HCT116 (cell line): ENCODE results near the gene ACBD6. TPM values are rescaled to one million over a fixed set of nuclear protein-coding genes. Genes with fewer than 3 reads are reported as not detected.

Experiments used
- ATAC-seq: fragments of 200-7000 bp; cut with Tn5 transposase; 2 replicates; pipeline ENCODE4 v1.9.1; 2020; ENCODE audit warnings: mild to moderate bottlenecking, moderate library complexity
- BruUV-seq: library from RNA; stranded (reverse); fragments of 400-500 nt; replicated peaks from 2 replicates; lab custom pipeline; 2021; lab: Mats Ljungman, UMichigan
- CTCF ChIA-PET: fragments of 300-600 bp; sonication (Branson Sonifier 250); formaldehyde crosslinking; loops from one replicate; lab custom pipeline; 2021; ENCODE audit warnings: antibody characterized with exemption; lab: Charles Lee
- POLR2A ChIA-PET: fragments of 300-600, 350-600 bp; sonication (Branson Sonifier 250); formaldehyde crosslinking; loops from one replicate; lab custom pipeline; 2021; ENCODE audit warnings: antibody characterized with exemption; lab: Charles Lee
- RAD21 ChIA-PET, 2 experiments: fragments of 300-600 bp; sonication (Branson Sonifier 250); formaldehyde crosslinking; loops; one replicate each; lab custom pipeline; 2023; ENCODE audit warnings: low total read pairs in 2 of 2; ENCODE audit not compliant: uncharacterized antibody in 2 of 2, unreplicated experiment in 2 of 2, low non-redundant PET in 1 of 2; lab: Charles Lee
- DNase-seq: peaks from one replicate; pipeline ENCODE4 v3.0.0-alpha.2; 2010; ENCODE audit warnings: low read depth, low spot score
- H2AFZ ChIP-seq: fragments of 200-600 bp; shearing (Covaris generic), sonication (generic); 2 replicates; pipeline ENCODE4 v1.6.1; 2017; ENCODE audit warnings: low read depth, mixed run types, mixed read lengths, antibody characterized with exemption, low read length; ENCODE audit not compliant: poor library complexity, severe bottlenecking
- H3K27ac ChIP-seq: 2 replicates; pipeline ENCODE4 v1.5.1; 2012; ENCODE audit warnings: low read depth, low read length
- H3K27me3 ChIP-seq: fragments of 200-600 bp; sonication (generic); 2 replicates; pipeline ENCODE4 v1.6.1; 2016; ENCODE audit warnings: mixed run types, low read length, mixed read lengths; ENCODE audit not compliant: insufficient read depth
- H3K36me3 ChIP-seq, 2 experiments: fragments of 200-500 bp in 1 of 2; fragments of 200-600 bp in 1 of 2; sonication (Bioruptor generic) in 1 of 2; sonication (generic) in 1 of 2; 2 replicates each; pipeline versions ENCODE4 v1.5.1 to v1.6.1; 2014 to 2016; ENCODE audit warnings: low read length in 2 of 2, inconsistent platforms in 1 of 2, mixed read lengths in 1 of 2, mixed run types in 1 of 2; ENCODE audit not compliant: insufficient read depth in 2 of 2, control insufficient read depth in 1 of 2
- H3K4me1 ChIP-seq, 2 experiments: fragments of 200-600 bp in 1 of 2; sonication (generic) in 1 of 2; 2 replicates each; pipeline versions ENCODE4 v1.5.1 to v1.6.1; 2012 to 2017; ENCODE audit warnings: low read length in 2 of 2, inconsistent platforms in 1 of 2, mild to moderate bottlenecking in 1 of 2, mixed read lengths in 1 of 2, mixed run types in 1 of 2, moderate library complexity in 1 of 2; ENCODE audit not compliant: insufficient read depth in 2 of 2, control insufficient read depth in 1 of 2
- H3K4me2 ChIP-seq: fragments of 200-600 bp; sonication (generic); 2 replicates; pipeline ENCODE4 v1.6.1; 2017; ENCODE audit warnings: mixed run types, low read length, mixed read lengths
- H3K4me3 ChIP-seq, 2 experiments: fragments of 200-600 bp in 1 of 2; sonication (generic) in 1 of 2; replicated peaks in 1 of 2; 2 replicates each; pipeline ENCODE4 v1.5.1; 2011 to 2016; ENCODE audit warnings: low read length in 2 of 2, control low read depth in 1 of 2, low read depth in 1 of 2, mild to moderate bottlenecking in 1 of 2, mixed read lengths in 1 of 2, mixed run types in 1 of 2
- H3K79me2 ChIP-seq: fragments of 200-600 bp; sonication (generic); 2 replicates; pipeline ENCODE4 v1.6.1; 2017; ENCODE audit warnings: mild to moderate bottlenecking, mixed run types, low read length, moderate library complexity, mixed read lengths; ENCODE audit not compliant: insufficient read depth
- H3K9ac ChIP-seq: fragments of 200-600 bp; sonication (generic); 2 replicates; pipeline ENCODE4 v1.6.1; 2016; ENCODE audit warnings: low read length, mixed read lengths
- H3K9me2 ChIP-seq: fragments of 200-600 bp; sonication (generic), shearing (Covaris generic); 2 replicates; pipeline ENCODE4 v1.6.1; 2017; ENCODE audit warnings: mixed run types, mild to moderate bottlenecking, moderate library complexity; ENCODE audit not compliant: insufficient read depth
- H3K9me3 ChIP-seq, 2 experiments: fragments of 200-500 bp in 1 of 2; fragments of 200-600 bp in 1 of 2; sonication (Bioruptor generic) in 1 of 2; sonication (generic) in 1 of 2; 2 replicates each; pipeline ENCODE4 v1.6.1; 2014 to 2017; ENCODE audit warnings: low read length in 2 of 2, mixed read lengths in 2 of 2, inconsistent platforms in 1 of 2, low read depth in 1 of 2, mild to moderate bottlenecking in 1 of 2, mixed run types in 1 of 2, moderate library complexity in 1 of 2; ENCODE audit not compliant: control insufficient read depth in 1 of 2, insufficient read depth in 1 of 2
- H4K20me1 ChIP-seq: fragments of 200-600 bp; sonication (generic), shearing (Covaris generic); 2 replicates; pipeline ENCODE4 v1.6.1; 2017; ENCODE audit warnings: mixed run types, mild to moderate bottlenecking, moderate library complexity; ENCODE audit not compliant: insufficient read depth
- ELF1 ChIP-seq: IDR thresholded peaks from 2 replicates; pipeline ENCODE4 v1.6.1; 2012; ENCODE audit warnings: low read depth, borderline replicate concordance
- EZH2phosphoT487 ChIP-seq: fragments of 200-600 bp; IDR thresholded peaks from 2 replicates; pipeline ENCODE4 v1.6.1; 2018; ENCODE audit warnings: antibody characterized with exemption, borderline replicate concordance
- MAX ChIP-seq: IDR thresholded peaks from 2 replicates; pipeline ENCODE4 v1.6.1; 2012
- RAD21 ChIP-seq: IDR thresholded peaks from 2 replicates; pipeline ENCODE4 v1.6.1; 2012; ENCODE audit warnings: low read depth, mild to moderate bottlenecking
- REST ChIP-seq: IDR thresholded peaks from 2 replicates; pipeline ENCODE4 v1.6.1; 2012; ENCODE audit warnings: low read depth
- SRF ChIP-seq: IDR thresholded peaks from 2 replicates; pipeline ENCODE4 v1.6.1; 2012; ENCODE audit warnings: low read depth
- ZFX ChIP-seq: fragments of 450-650 bp; IDR thresholded peaks from 2 replicates; pipeline ENCODE4 v1.6.1; 2017
- intact Hi-C: fragments of 100-400 bp; cut with micrococcal nuclease; formaldehyde crosslinking; loops from 2 replicates; pipeline ENCODE4 v1.10.0; 2022
- total RNA-seq: library from RNA; stranded (reverse); gene quantifications from one replicate; pipeline ENCODE4 v1.2.1, GENCODE V29; 2021; ENCODE audit not compliant: unreplicated experiment
- TF ChIP-seq, protein P1 (sequence below): IDR thresholded peaks from 2 replicates; pipeline ENCODE4 v1.6.1; 2011; ENCODE audit warnings: mild to moderate bottlenecking, low read length, moderate library complexity; ENCODE audit not compliant: insufficient replicate concordance; ENCODE audit errors: extremely low read depth

ACBD6 gene
- total RNA-seq, 1 experiment from 2014 or later: 43.2 TPM

DNA sequence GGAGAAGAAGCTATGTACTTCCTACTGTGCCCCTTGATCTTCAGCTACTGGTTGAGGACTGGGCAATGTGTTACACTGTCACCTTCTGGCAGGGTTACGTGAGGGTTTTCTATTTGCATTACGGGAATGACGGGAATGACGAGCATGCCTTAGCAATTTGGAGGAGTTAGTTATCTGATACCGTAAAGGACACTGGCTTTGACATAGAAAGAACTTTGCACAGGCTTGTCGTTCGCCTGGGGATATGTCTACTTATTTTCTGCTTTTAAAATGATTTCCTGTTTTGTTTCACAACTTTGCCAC is 19.8 kb upstream of the ACBD6 start:
- ChIA-PET RAD21 (no interaction called here), POLR2A (no interaction called here), CTCF (interaction anchor here (1.0 kb wide), 1 partner anchor 14 kb away, joined by 3 read pairs; no protein-coding TSS in a partner anchor)
- no peak overlapping the region for H3K4me3 ChIP-seq
- peak overlapping the region; percentile 38 for H2AFZ ChIP-seq
- H3K9me3 ChIP-seq: no peaks in the 10 kb centered on the region
- BruUV-seq: no TSS peak
- no peak for DNase-seq
- H3K79me2 ChIP-seq: no peaks in the 10 kb centered on the region
- intact Hi-C loops: no loop called here
- ATAC-seq: no peak
- H3K9me2 ChIP-seq: no peaks in the 10 kb centered on the region
- H3K4me1 ChIP-seq: peaks cover 11 to 16% of the 10 kb centered on the region in 2 experiments
- H3K36me3 ChIP-seq: no peaks in the 10 kb centered on the region
- H3K27me3 ChIP-seq: no peaks in the 10 kb centered on the region
- no peak overlapping the region for H3K9ac ChIP-seq
- H3K4me2 ChIP-seq: 0 out of 2 replicates have a peak overlapping the region, but pooled peaks have one; percentile 14
- TF ChIP-seq MAX: no peak
- no peak for TF ChIP-seq SRF
- TF ChIP-seq, protein P1, sequence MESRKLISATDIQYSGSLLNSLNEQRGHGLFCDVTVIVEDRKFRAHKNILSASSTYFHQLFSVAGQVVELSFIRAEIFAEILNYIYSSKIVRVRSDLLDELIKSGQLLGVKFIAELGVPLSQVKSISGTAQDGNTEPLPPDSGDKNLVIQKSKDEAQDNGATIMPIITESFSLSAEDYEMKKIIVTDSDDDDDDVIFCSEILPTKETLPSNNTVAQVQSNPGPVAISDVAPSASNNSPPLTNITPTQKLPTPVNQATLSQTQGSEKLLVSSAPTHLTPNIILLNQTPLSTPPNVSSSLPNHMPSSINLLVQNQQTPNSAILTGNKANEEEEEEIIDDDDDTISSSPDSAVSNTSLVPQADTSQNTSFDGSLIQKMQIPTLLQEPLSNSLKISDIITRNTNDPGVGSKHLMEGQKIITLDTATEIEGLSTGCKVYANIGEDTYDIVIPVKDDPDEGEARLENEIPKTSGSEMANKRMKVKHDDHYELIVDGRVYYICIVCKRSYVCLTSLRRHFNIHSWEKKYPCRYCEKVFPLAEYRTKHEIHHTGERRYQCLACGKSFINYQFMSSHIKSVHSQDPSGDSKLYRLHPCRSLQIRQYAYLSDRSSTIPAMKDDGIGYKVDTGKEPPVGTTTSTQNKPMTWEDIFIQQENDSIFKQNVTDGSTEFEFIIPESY: no peak
- TF ChIP-seq ELF1: no peak
- no peak for TF ChIP-seq RAD21
- TF ChIP-seq ZFX: no peak
- TF ChIP-seq REST: no peak
- TF ChIP-seq EZH2phosphoT487: no peak
- TF ChIP-seq, all 23 proteins: peak for 0
- Histone ChIP-seq H4K20me1 (no peaks in the 10 kb centered on the region), H3K27ac (no peak overlapping the region)
